HepG2 (cell line): Measurements from ENCODE around the gene RETREG2. TPM values are rescaled to one million over a fixed set of nuclear protein-coding genes. Genes with fewer than 3 reads are reported as not detected.

Source experiments
- AKAP8 ChIP-seq: sonication (generic); formaldehyde crosslinking; IDR thresholded peaks from 2 replicates; pipeline ENCODE4 v1.5.1; 2020; ENCODE audit warnings: mild to moderate bottlenecking, missing genetic modification reagents
- CCDC6 ChIP-seq: sonication (generic); formaldehyde crosslinking; IDR thresholded peaks from 2 replicates; pipeline ENCODE4 v1.8.1; 2022; ENCODE audit warnings: mild to moderate bottlenecking, missing genetic modification reagents, moderate library complexity
- DDIT3 ChIP-seq: sonication (generic); formaldehyde crosslinking; IDR thresholded peaks from 2 replicates; pipeline ENCODE4 v1.4.0; 2020; ENCODE audit warnings: mild to moderate bottlenecking, missing genetic modification reagents
- DPF2 ChIP-seq: sonication (generic); formaldehyde crosslinking; IDR thresholded peaks from 2 replicates; pipeline ENCODE4 v1.4.0; 2020; ENCODE audit warnings: mild to moderate bottlenecking, low read depth, missing genetic modification reagents, borderline replicate concordance
- KDM2A ChIP-seq: sonication (generic); formaldehyde crosslinking; IDR thresholded peaks from 2 replicates; pipeline ENCODE4 v1.4.0; 2020; ENCODE audit warnings: low read depth, missing genetic modification reagents, borderline replicate concordance
- KLF11 ChIP-seq: IDR thresholded peaks from 2 replicates; pipeline ENCODE4 v1.6.1; 2016; ENCODE audit warnings: missing compliant biosample characterization
- MYPOP ChIP-seq: sonication (generic); formaldehyde crosslinking; IDR thresholded peaks from 2 replicates; pipeline ENCODE4 v1.8.1; 2023; ENCODE audit warnings: mild to moderate bottlenecking, moderate library complexity, missing genetic modification reagents
- NCOA5 ChIP-seq: sonication (generic); formaldehyde crosslinking; IDR thresholded peaks from 2 replicates; pipeline ENCODE4 v1.4.0; 2020; ENCODE audit warnings: missing genetic modification reagents
- NCOR1 ChIP-seq: fragments of 200-600 bp; sonication (generic); IDR thresholded peaks from 2 replicates; pipeline ENCODE4 v1.7.0; 2017; ENCODE audit warnings: antibody characterized with exemption, low read length, borderline replicate concordance
- POLR2AphosphoS2 ChIP-seq: IDR thresholded peaks from 2 replicates; pipeline ENCODE4 v1.6.1; 2011; ENCODE audit warnings: low read depth, low read length, improper control_type of control experiment
- SNAPC2 ChIP-seq: sonication (generic); formaldehyde crosslinking; IDR thresholded peaks from 2 replicates; pipeline ENCODE4 v1.8.1; 2022; ENCODE audit warnings: mild to moderate bottlenecking, missing genetic modification reagents
- TRIM22 ChIP-seq: fragments of 450-650 bp; IDR thresholded peaks from 2 replicates; pipeline ENCODE4 v1.6.1; 2017
- ZFX ChIP-seq: sonication (generic); formaldehyde crosslinking; IDR thresholded peaks from 2 replicates; pipeline ENCODE4 v1.4.0; 2020; ENCODE audit warnings: mild to moderate bottlenecking, low read depth, missing genetic modification reagents, moderate library complexity
- ZNF281 ChIP-seq: sonication (generic); formaldehyde crosslinking; IDR thresholded peaks from 2 replicates; pipeline ENCODE4 v1.4.0; 2020; ENCODE audit warnings: missing genetic modification reagents, borderline replicate concordance
- ZNF570 ChIP-seq: sonication (generic); formaldehyde crosslinking; IDR thresholded peaks from 2 replicates; pipeline ENCODE4 v1.4.0; 2020; ENCODE audit warnings: mild to moderate bottlenecking, missing genetic modification reagents, borderline replicate concordance
- ZNF646 ChIP-seq: sonication (generic); formaldehyde crosslinking; IDR thresholded peaks from 2 replicates; pipeline ENCODE4 v1.9.0; 2021; ENCODE audit warnings: mild to moderate bottlenecking, missing genetic modification reagents
- polyA plus RNA-seq, 8 experiments: library from polyadenylated mRNA; depleted of rRNA in 3 of 8; stranded (reverse) in 7 of 8; unstranded in 1 of 8; fragments of >200 nt; fragmentation: Illumina TruSeq in 4 of 8; extraction: Trizol in 4 of 8; gene quantifications; 2 replicates each; pipeline versions ENCODE4 v1.2.1 to v1.2.3, GENCODE V29; 2011 to 2016; ENCODE audit warnings: low read depth in 4 of 8, missing spikeins in 1 of 8, mixed read lengths in 1 of 8; ENCODE audit not compliant: insufficient read depth in 1 of 8
- total RNA-seq, 5 experiments: library from RNA; depleted of rRNA; stranded (reverse); fragments of >200 nt; fragmentation: Illumina TruSeq; extraction: Trizol; gene quantifications; 2 replicates each; pipeline ENCODE4 v1.2.3, GENCODE V29; 2016; ENCODE audit warnings: low read depth in 1 of 5

RETREG2 gene
- total and polyA plus RNA-seq, 2 of the 13 experiments (the other 11 are each of a cell fraction or from before 2014, with no cell fraction given) = 86.0 to 134 TPM

GRCh38 chr2:219160186-219161017 is 17.7 kb upstream of the RETREG2 start, which contains the start of gene NHEJ1 (continued):
- no peak for TF ChIP-seq DDIT3 (CRISPR knock-in tag)
- peak; percentile 100 for TF ChIP-seq ZFX (CRISPR knock-in tag)
- no peak; the same call in 1 of the 2 replicates for TF ChIP-seq NCOR1
- TF ChIP-seq AKAP8 (CRISPR knock-in tag) = peak; percentile 68; the same call in 1 of the 2 replicates
- no peak for TF ChIP-seq ZNF570
- TF ChIP-seq DPF2 (CRISPR knock-in tag) = 0 out of 2 replicates have a peak, but pooled peaks have one; percentile 4
- TF ChIP-seq NCOA5 (CRISPR knock-in tag) = no peak
- TF ChIP-seq CCDC6 (CRISPR knock-in tag) = no peak; the same call in 1 of the 2 replicates
- no peak for TF ChIP-seq TRIM22
- TF ChIP-seq MYPOP (CRISPR knock-in tag) = no peak
- TF ChIP-seq KDM2A (CRISPR knock-in tag) = peak; percentile 93
- no peak for TF ChIP-seq POLR2AphosphoS2
- peak; percentile 94 for TF ChIP-seq SNAPC2 (CRISPR knock-in tag)
- TF ChIP-seq ZNF646 (CRISPR knock-in tag) = no peak
- peak; percentile 31; the same call in 1 of the 2 replicates for TF ChIP-seq ZNF281 (CRISPR knock-in tag)
- TF ChIP-seq KLF11 (CRISPR knock-in tag) = peak; percentile 86
